ENCODE measurements around the gene ABCC12.

The ABCC12 gene

GRCh38 chr16:48137822-48138221, 18.0 kb downstream of the ABCC12 start:
- no peaks in the 10 kb centered on the region for H3F3A ChIP-seq (ENCODE audit: low read depth)
- no peak overlapping the region for H3K4me2 ChIP-seq (ENCODE audit: low read depth, low read length, poor library complexity, severe bottlenecking)
- no peaks in the 10 kb centered on the region for H4K20me1 ChIP-seq (ENCODE audit: insufficient read depth, low read length, poor library complexity, severe bottlenecking)
- H3K4me3 ChIP-seq (ENCODE audit: low read length, poor library complexity, severe bottlenecking): no peak overlapping the region
- no peaks in the 10 kb centered on the region for H3K27me3 ChIP-seq (ENCODE audit: insufficient read depth, low read length, poor library complexity, severe bottlenecking)
- no peak overlapping the region for H3K9ac ChIP-seq (ENCODE audit: low read depth, low read length, poor library complexity, severe bottlenecking)
- H3K4me1 ChIP-seq (ENCODE audit: insufficient read depth, low read length, poor library complexity, severe bottlenecking): no peaks in the 10 kb centered on the region
- H3K36me3 ChIP-seq (ENCODE audit: insufficient read depth, low read length): no peaks in the 10 kb centered on the region
- H2AFZ ChIP-seq (ENCODE audit: low read length): no peak overlapping the region
- no peak for TF ChIP-seq EZH2phosphoT487 (IDR thresholded peaks at IDR 0.05; ENCODE audit: borderline replicate concordance)
- no peak for TF ChIP-seq CTCF (conservative IDR thresholded peaks at IDR 0.05; ENCODE audit: low read length)
- H3K9me2 ChIP-seq (replicated peaks; ENCODE audit: low read depth, low read length): no peaks in the 10 kb centered on the region
- no peaks in the 10 kb centered on the region for H3K79me2 ChIP-seq (ENCODE audit: insufficient read depth, low read length)
- H3K9me3 ChIP-seq (ENCODE audit: insufficient read depth, low read depth, low read length): no peaks in the 10 kb centered on the region

- no peak overlapping the region for H2AFZ ChIP-seq (ENCODE audit: low read length)
- no peaks in the 10 kb centered on the region for H3K27me3 ChIP-seq (ENCODE audit: insufficient read depth, low read length, poor library complexity, severe bottlenecking)
- H3K36me3 ChIP-seq (ENCODE audit: insufficient read depth, low read length): no peaks in the 10 kb centered on the region
Measured at GRCh38 chr16:48136547-48137360, 19.0 kb downstream of the ABCC12 start.

GRCh38 chr16:48133455-48134211, 22.2 kb downstream of the ABCC12 start:
- Histone ChIP-seq H3K27me3 (ENCODE audit: insufficient read depth, low read length, poor library complexity, severe bottlenecking) (no peaks in the 10 kb centered on the region), H3K9ac (ENCODE audit: low read depth, low read length, poor library complexity, severe bottlenecking) (no peak overlapping the region), H4K20me1 (ENCODE audit: insufficient read depth, low read length, poor library complexity, severe bottlenecking) (no peaks in the 10 kb centered on the region), H3K4me3 (ENCODE audit: low read length, poor library complexity, severe bottlenecking) (no peak overlapping the region), H3F3A (ENCODE audit: low read depth) (no peaks in the 10 kb centered on the region), H3K4me2 (ENCODE audit: low read depth, low read length, poor library complexity, severe bottlenecking) (no peak overlapping the region), H3K9me2 (replicated peaks; ENCODE audit: low read depth, low read length) (no peaks in the 10 kb centered on the region), H3K79me2 (ENCODE audit: insufficient read depth, low read length) (no peaks in the 10 kb centered on the region), H3K4me1 (ENCODE audit: insufficient read depth, low read length, poor library complexity, severe bottlenecking) (no peaks in the 10 kb centered on the region), H2AFZ (ENCODE audit: low read length) (no peak overlapping the region), H3K36me3 (ENCODE audit: insufficient read depth, low read length) (no peaks in the 10 kb centered on the region), H3K9me3 (ENCODE audit: insufficient read depth, low read depth, low read length) (no peaks in the 10 kb centered on the region)
- TF ChIP-seq EZH2phosphoT487 (IDR thresholded peaks at IDR 0.05; ENCODE audit: borderline replicate concordance) (no peak), CTCF (conservative IDR thresholded peaks at IDR 0.05; ENCODE audit: low read length) (no peak)

More at GRCh38 chr16:48136547-48137360, 19.0 kb downstream of the ABCC12 start:
- no peaks in the 10 kb centered on the region for H4K20me1 ChIP-seq (ENCODE audit: insufficient read depth, low read length, poor library complexity, severe bottlenecking)
- H3K4me1 ChIP-seq (ENCODE audit: insufficient read depth, low read length, poor library complexity, severe bottlenecking): no peaks in the 10 kb centered on the region
- H3K9me2 ChIP-seq (replicated peaks; ENCODE audit: low read depth, low read length): no peaks in the 10 kb centered on the region
- H3K9me3 ChIP-seq (ENCODE audit: insufficient read depth, low read depth, low read length): no peaks in the 10 kb centered on the region
- no peaks in the 10 kb centered on the region for H3K79me2 ChIP-seq (ENCODE audit: insufficient read depth, low read length)
- H3K9ac ChIP-seq (ENCODE audit: low read depth, low read length, poor library complexity, severe bottlenecking): no peak overlapping the region
- H3K4me3 ChIP-seq (ENCODE audit: low read length, poor library complexity, severe bottlenecking): no peak overlapping the region
- no peak overlapping the region for H3K4me2 ChIP-seq (ENCODE audit: low read depth, low read length, poor library complexity, severe bottlenecking)
- H3F3A ChIP-seq (ENCODE audit: low read depth): no peaks in the 10 kb centered on the region
- TF ChIP-seq CTCF (conservative IDR thresholded peaks at IDR 0.05; ENCODE audit: low read length) (no peak), EZH2phosphoT487 (IDR thresholded peaks at IDR 0.05; ENCODE audit: borderline replicate concordance) (no peak)

All from Loucy (cell line).